GM10248 (cell line): ENCODE data around the gene DRP2.

Experiments used
- CTCF ChIA-PET: fragments of 300-600 bp; sonication (Branson Sonifier 250); formaldehyde crosslinking; extraction: SDS; loops from one replicate; lab custom pipeline; 2021; ENCODE audit warnings: antibody characterized with exemption; lab: Yijun Ruan, JAX
- POLR2A ChIA-PET: fragments of 350-650 bp; sonication (Branson Sonifier 250); formaldehyde crosslinking; extraction: SDS; loops from one replicate; lab custom pipeline; 2020; ENCODE audit warnings: antibody characterized with exemption; lab: Yijun Ruan, JAX
- DNase-seq: peaks from one replicate; pipeline ENCODE4 v3.0.0; 2012; ENCODE audit errors: extremely low spot score
- CTCF ChIP-seq: IDR thresholded peaks from 2 replicates; pipeline ENCODE4 v1.5.1; 2012; ENCODE audit warnings: mild to moderate bottlenecking, low read depth; ENCODE audit errors: extremely low read depth, missing control alignments, control extremely low read depth

Gene DRP2

GRCh38 chrX:101219864-101220346 lies 319 bp downstream of the DRP2 start:
- ChIA-PET CTCF (no interaction called here), POLR2A (no interaction called here)
- DNase-seq, result no peak
- TF ChIP-seq CTCF, result no peak

GRCh38 chrX:101220662-101221260 lies 1.2 kb downstream of the DRP2 start:
- ChIA-PET CTCF (no interaction called here), POLR2A (no interaction called here)
- DNase-seq, result no peak

GRCh38 chrX:101223226-101223625 lies 3.6 kb downstream of the DRP2 start:
- DNase-seq, result no peak
- TF ChIP-seq CTCF, result no peak
- ChIA-PET CTCF (interaction anchor here (1.1 kb wide), 1 partner anchor 12 kb away, joined by 3 read pairs; no protein-coding TSS in a partner anchor), POLR2A (no interaction called here)

More at GRCh38 chrX:101220662-101221260, 1.2 kb downstream of the DRP2 start:
- TF ChIP-seq CTCF, result no peak

GRCh38 chrX:101229170-101229569 lies 9.6 kb downstream of the DRP2 start:
- no peak for TF ChIP-seq CTCF
- ChIA-PET POLR2A (no interaction called here), CTCF (no interaction called here)
- no peak for DNase-seq

- ChIA-PET CTCF (no interaction called here), POLR2A (no interaction called here)
- TF ChIP-seq CTCF, result no peak
- DNase-seq, result no peak
These were observed 11.1 kb downstream of the DRP2 start for GRCh38 chrX:101230636-101231035.

GRCh38 chrX:101231080-101231479 lies 11.5 kb downstream of the DRP2 start:
- ChIA-PET POLR2A (no interaction called here), CTCF (no interaction called here)
- no peak for DNase-seq
- TF ChIP-seq CTCF, result no peak

GRCh38 chrX:101232316-101232715 lies 12.7 kb downstream of the DRP2 start:
- POLR2A ChIA-PET, result no interaction called here
- DNase-seq, result no peak
- CTCF ChIA-PET, result no interaction called here
- no peak for TF ChIP-seq CTCF
